Lower leg skin (tissue), 3 donors: ENCODE data around the gene EPHB2.

ENCODE experiments used
- POLR2A ChIP-seq, 2 donors: fragments of 450-650 bp; IDR thresholded peaks; one replicate each; pipeline ENCODE4 v1.6.1; 2016 to 2017; ENCODE audit warnings: antibody characterized with exemption in 2 of 2, mild to moderate bottlenecking in 1 of 2, moderate library complexity in 1 of 2
- TF ChIP-seq, protein P1 (sequence below), 3 donors: fragments of 450-650 bp; IDR thresholded peaks; one replicate each; pipeline ENCODE4 v1.5.1; 2016; ENCODE audit warnings: antibody characterized with exemption in 3 of 3, mild to moderate bottlenecking in 3 of 3, moderate library complexity in 2 of 3

DNA sequence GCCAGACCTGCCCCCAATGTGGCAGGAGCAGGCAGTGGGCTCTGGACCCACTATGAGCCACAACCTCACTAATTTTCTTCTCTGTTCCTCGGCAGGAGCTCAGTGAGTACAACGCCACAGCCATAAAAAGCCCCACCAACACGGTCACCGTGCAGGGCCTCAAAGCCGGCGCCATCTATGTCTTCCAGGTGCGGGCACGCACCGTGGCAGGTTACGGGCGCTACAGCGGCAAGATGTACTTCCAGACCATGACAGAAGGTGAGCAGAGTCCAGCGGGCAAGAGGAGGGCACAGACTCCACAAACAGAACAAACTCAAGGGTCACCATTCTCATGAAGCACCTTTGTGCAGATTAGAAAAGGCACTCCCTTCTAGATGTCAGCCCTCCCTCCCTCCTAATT, 182.2 kb downstream of the EPHB2 start:
- TF ChIP-seq, protein P1, sequence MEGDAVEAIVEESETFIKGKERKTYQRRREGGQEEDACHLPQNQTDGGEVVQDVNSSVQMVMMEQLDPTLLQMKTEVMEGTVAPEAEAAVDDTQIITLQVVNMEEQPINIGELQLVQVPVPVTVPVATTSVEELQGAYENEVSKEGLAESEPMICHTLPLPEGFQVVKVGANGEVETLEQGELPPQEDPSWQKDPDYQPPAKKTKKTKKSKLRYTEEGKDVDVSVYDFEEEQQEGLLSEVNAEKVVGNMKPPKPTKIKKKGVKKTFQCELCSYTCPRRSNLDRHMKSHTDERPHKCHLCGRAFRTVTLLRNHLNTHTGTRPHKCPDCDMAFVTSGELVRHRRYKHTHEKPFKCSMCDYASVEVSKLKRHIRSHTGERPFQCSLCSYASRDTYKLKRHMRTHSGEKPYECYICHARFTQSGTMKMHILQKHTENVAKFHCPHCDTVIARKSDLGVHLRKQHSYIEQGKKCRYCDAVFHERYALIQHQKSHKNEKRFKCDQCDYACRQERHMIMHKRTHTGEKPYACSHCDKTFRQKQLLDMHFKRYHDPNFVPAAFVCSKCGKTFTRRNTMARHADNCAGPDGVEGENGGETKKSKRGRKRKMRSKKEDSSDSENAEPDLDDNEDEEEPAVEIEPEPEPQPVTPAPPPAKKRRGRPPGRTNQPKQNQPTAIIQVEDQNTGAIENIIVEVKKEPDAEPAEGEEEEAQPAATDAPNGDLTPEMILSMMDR (IDR thresholded peaks at IDR 0.05) = no peak
- TF ChIP-seq POLR2A (IDR thresholded peaks at IDR 0.05) = no peak
